SK-N-MC (cell line): ENCODE measurements around the gene RARS2.

ENCODE experiments used
- EZH2 ChIP-seq: fragments of 200-600 bp; sonication (generic); IDR thresholded peaks from one replicate; pipeline ENCODE4 v1.6.1; 2017; ENCODE audit warnings: antibody characterized with exemption
- POLR2AphosphoS5 ChIP-seq: IDR thresholded peaks from 2 replicates; pipeline ENCODE4 v1.6.1; 2012; ENCODE audit warnings: mild to moderate bottlenecking, low read depth, low read length, borderline replicate concordance

GRCh38 chr6:87637106-87637505, 47.3 kb upstream of the RARS2 start:
- no peak for TF ChIP-seq EZH2
- TF ChIP-seq POLR2AphosphoS5: no peak
